SK-N-SH (cell line): ENCODE measurements around the gene TTC27. TPM values are rescaled to one million over a fixed set of nuclear protein-coding genes. Genes with fewer than 3 reads are reported as not detected.

ENCODE experiments used
- CTCF ChIA-PET: fragments of 300-600, 350-600 bp; formaldehyde crosslinking; extraction: SDS; loops from one replicate; lab custom pipeline; 2021; lab: Yijun Ruan, JAX
- POLR2A ChIA-PET: fragments of 350-600 bp; sonication (Branson Sonifier 250); formaldehyde crosslinking; extraction: SDS; loops from one replicate; lab custom pipeline; 2020; ENCODE audit warnings: antibody characterized with exemption, inconsistent platforms; lab: Yijun Ruan, JAX
- DNase-seq: peaks from one replicate; pipeline ENCODE4 v3.0.0; 2012
- H2AFZ ChIP-seq: fragments of 200-600 bp; sonication (generic); 2 replicates; pipeline ENCODE4 v1.8.1; 2016; ENCODE audit warnings: antibody characterized with exemption, mild to moderate bottlenecking, low read depth
- H3F3A ChIP-seq: fragments of 200-600 bp; sonication (generic); replicated peaks from 2 replicates; pipeline ENCODE3; 2016; ENCODE audit warnings: antibody characterized with exemption, mild to moderate bottlenecking; ENCODE audit not compliant: insufficient read depth
- H3K27ac ChIP-seq, 2 experiments: fragments of 200-500 bp in 1 of 2; fragments of 200-600 bp in 1 of 2; sonication (Bioruptor generic) in 1 of 2; sonication (generic), shearing (Covaris generic) in 1 of 2; 2 replicates each; pipeline versions ENCODE4 v1.5.1 to v1.6.1; 2014 to 2016; ENCODE audit warnings: low read depth in 2 of 2, inconsistent platforms in 1 of 2, low read length in 1 of 2, mild to moderate bottlenecking in 1 of 2, mixed read lengths in 1 of 2
- H3K27me3 ChIP-seq: fragments of 200-600 bp; sonication (generic), shearing (Covaris generic); 2 replicates; pipeline ENCODE4 v1.6.1; 2016; ENCODE audit warnings: mixed run types; ENCODE audit not compliant: insufficient read depth
- H3K36me3 ChIP-seq, 2 experiments: fragments of 200-500 bp in 1 of 2; fragments of 200-600 bp in 1 of 2; sonication (Bioruptor generic) in 1 of 2; sonication (generic) in 1 of 2; replicated peaks in 1 of 2; 2 replicates each; pipeline versions ENCODE3 to v1.5.1; 2014 to 2016; ENCODE audit warnings: low read length in 1 of 2, mild to moderate bottlenecking in 1 of 2; ENCODE audit not compliant: insufficient read depth in 2 of 2, control insufficient read depth in 1 of 2
- H3K4me1 ChIP-seq, 2 experiments: fragments of 200-500 bp in 1 of 2; fragments of 200-600 bp in 1 of 2; sonication (Bioruptor generic) in 1 of 2; sonication (generic), shearing (Covaris generic) in 1 of 2; 2 replicates each; pipeline versions ENCODE4 v1.5.1 to v1.6.1; 2014 to 2016; ENCODE audit warnings: low read depth in 1 of 2, low read length in 1 of 2, mixed run types in 1 of 2; ENCODE audit not compliant: insufficient read depth in 2 of 2, control insufficient read depth in 1 of 2
- H3K4me2 ChIP-seq: fragments of 200-600 bp; sonication (generic), shearing (Covaris generic); 2 replicates; pipeline ENCODE4 v1.6.1; 2017; ENCODE audit warnings: mixed run types
- H3K4me3 ChIP-seq, 2 experiments: fragments of 200-500 bp in 1 of 2; fragments of 200-600 bp in 1 of 2; sonication (Bioruptor generic) in 1 of 2; sonication (generic), shearing (Covaris generic) in 1 of 2; 2 replicates each; pipeline versions ENCODE4 v1.5.1 to v1.8.1; 2014 to 2016; ENCODE audit warnings: low read depth in 2 of 2, inconsistent platforms in 1 of 2, low read length in 1 of 2, mild to moderate bottlenecking in 1 of 2, mixed read lengths in 1 of 2, moderate library complexity in 1 of 2
- H3K79me2 ChIP-seq: fragments of 200-600 bp; sonication (generic); 2 replicates; pipeline ENCODE4 v1.8.1; 2017; ENCODE audit warnings: mild to moderate bottlenecking; ENCODE audit not compliant: insufficient read depth
- H3K9ac ChIP-seq: fragments of 200-600 bp; sonication (generic); 2 replicates; pipeline ENCODE4 v1.6.1; 2017; ENCODE audit warnings: mixed run types
- H3K9me2 ChIP-seq: fragments of 200-600 bp; sonication (generic); 2 replicates; pipeline ENCODE4 v1.6.1; 2017; ENCODE audit warnings: mixed run types
- H3K9me3 ChIP-seq: fragments of 200-600 bp; sonication (generic); 2 replicates; pipeline ENCODE4 v1.6.1; 2017; ENCODE audit warnings: mixed run types, mild to moderate bottlenecking, moderate library complexity
- H4K20me1 ChIP-seq: fragments of 200-600 bp; sonication (generic); 2 replicates; pipeline ENCODE4 v1.6.1; 2017; ENCODE audit warnings: mild to moderate bottlenecking, mixed run types; ENCODE audit not compliant: insufficient read depth
- ELF1 ChIP-seq: IDR thresholded peaks from 2 replicates; pipeline ENCODE4 v1.4.0; 2012
- EP300 ChIP-seq, 2 experiments: IDR thresholded peaks; 2 replicates each; pipeline versions ENCODE4 v1.4.0 to v1.6.1; 2012; ENCODE audit warnings: borderline replicate concordance in 1 of 2, low read depth in 1 of 2, low read length in 1 of 2
- EZH2phosphoT487 ChIP-seq: fragments of 200-600 bp; sonication (generic); IDR thresholded peaks from 2 replicates; pipeline ENCODE4 v1.6.1; 2017; ENCODE audit warnings: low read depth, mixed run types, mild to moderate bottlenecking, antibody characterized with exemption, moderate library complexity, borderline replicate concordance
- FOSL2 ChIP-seq: IDR thresholded peaks from 2 replicates; pipeline ENCODE4 v1.4.0; 2012; ENCODE audit warnings: low read depth, mild to moderate bottlenecking, moderate library complexity, borderline replicate concordance
- FOXJ3 ChIP-seq: sonication (generic); formaldehyde crosslinking; IDR thresholded peaks from 2 replicates; pipeline ENCODE4 v1.5.1; 2020; ENCODE audit warnings: mild to moderate bottlenecking, missing genetic modification reagents
- MXI1 ChIP-seq: IDR thresholded peaks from 2 replicates; pipeline ENCODE4 v1.6.1; 2012; ENCODE audit warnings: mild to moderate bottlenecking, low read depth, low read length, improper control_type of control experiment
- NFIC ChIP-seq: IDR thresholded peaks from 2 replicates; pipeline ENCODE4 v1.4.0; 2012; ENCODE audit warnings: borderline replicate concordance
- NRF1 ChIP-seq: IDR thresholded peaks from 2 replicates; pipeline ENCODE4 v1.6.1; 2012; ENCODE audit warnings: low read depth, mild to moderate bottlenecking, low read length
- POLR2AphosphoS5 ChIP-seq: IDR thresholded peaks from 2 replicates; pipeline ENCODE4 v1.6.1; 2012; ENCODE audit warnings: low read depth, low read length
- RAD21 ChIP-seq: IDR thresholded peaks from 2 replicates; pipeline ENCODE4 v1.6.1; 2012; ENCODE audit warnings: mild to moderate bottlenecking, low read length
- RFX5 ChIP-seq: IDR thresholded peaks from 2 replicates; pipeline ENCODE4 v1.6.1; 2012; ENCODE audit warnings: mild to moderate bottlenecking, improper control_type of control experiment, low read length
- SIN3A ChIP-seq: IDR thresholded peaks from 2 replicates; pipeline ENCODE4 v1.6.1; 2012; ENCODE audit warnings: low read depth, mild to moderate bottlenecking, low read length, moderate library complexity, borderline replicate concordance
- SMC3 ChIP-seq: IDR thresholded peaks from 2 replicates; pipeline ENCODE4 v1.6.1; 2012; ENCODE audit warnings: low read depth, low read length, improper control_type of control experiment
- TEAD4 ChIP-seq: IDR thresholded peaks from 2 replicates; pipeline ENCODE4 v1.4.0; 2012; ENCODE audit warnings: mild to moderate bottlenecking, borderline replicate concordance; ENCODE audit not compliant: insufficient read depth
- YY1 ChIP-seq: IDR thresholded peaks from 2 replicates; pipeline ENCODE4 v1.4.0; 2012; ENCODE audit warnings: low read depth, mild to moderate bottlenecking
- WGBS: methylation state at CpG from one replicate; pipeline ENCODE4 v1.1.6; 2017; ENCODE audit warnings: low lambda C conversion rate; 5-methylcytosine and 5-hydroxymethylcytosine counted together
- polyA plus RNA-seq, 3 experiments: library from polyadenylated mRNA; depleted of rRNA; stranded (reverse); fragments of >200 nt; gene quantifications; 2 replicates each; pipeline ENCODE4 v1.2.3, GENCODE V29; 2012
- TF ChIP-seq, protein P1 (sequence below): IDR thresholded peaks from 2 replicates; pipeline ENCODE4 v1.4.0; 2012; ENCODE audit warnings: low read depth, borderline replicate concordance
- TF ChIP-seq, protein P2 (sequence below): IDR thresholded peaks from 2 replicates; pipeline ENCODE4 v1.4.0; 2012; ENCODE audit warnings: low read depth, borderline replicate concordance
- TF ChIP-seq, protein P3 (sequence below): IDR thresholded peaks from 2 replicates; pipeline ENCODE4 v1.4.0; 2012; ENCODE audit warnings: low read depth

Gene TTC27
- polyA plus RNA-seq, 1 of the 3 experiments (the other 2 are of a cell fraction), result 14.4 TPM

DNA sequence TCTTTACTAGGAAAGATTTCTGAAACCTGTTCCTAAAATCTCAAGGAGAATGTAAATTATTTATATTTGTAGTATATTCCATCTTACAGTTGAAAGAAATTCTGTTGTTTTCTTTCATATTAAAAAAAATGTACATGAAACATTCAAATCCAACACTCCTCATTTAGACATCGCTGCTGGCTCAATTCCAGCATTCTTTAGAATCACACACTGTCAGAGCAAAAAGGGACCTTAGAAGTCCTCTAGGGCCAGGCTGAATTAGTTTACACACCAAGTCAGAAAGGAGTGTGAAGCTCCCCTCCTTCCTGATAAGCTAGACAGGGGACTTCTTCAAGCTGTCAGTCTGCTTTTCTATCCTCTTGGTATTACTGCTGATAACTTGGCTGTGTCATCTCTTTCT, 160.3 kb downstream of the TTC27 start:
- no peak for DNase-seq
- WGBS, result 97% methylated on average over 1 of the region's 1 CpG
- Histone ChIP-seq H2AFZ (no peak overlapping the region), H3K4me3 (no peak overlapping the region), H3K36me3 (peaks cover 14 to 34% of the 10 kb centered on the region in 2 experiments), H3F3A (no peaks in the 10 kb centered on the region), H3K9ac (no peak overlapping the region), H3K9me2 (no peaks in the 10 kb centered on the region), H3K27me3 (no peaks in the 10 kb centered on the region), H4K20me1 (no peaks in the 10 kb centered on the region), H3K9me3 (no peaks in the 10 kb centered on the region), H3K4me2 (no peak overlapping the region), H3K27ac (no peak overlapping the region), H3K4me1 (no peaks in the 10 kb centered on the region), H3K79me2 (no peaks in the 10 kb centered on the region; the same call in 1 of the 2 replicates)
- no peak for TF ChIP-seq NRF1
- no peak for TF ChIP-seq FOXJ3 (CRISPR knock-in tag)
- no peak for TF ChIP-seq MXI1
- TF ChIP-seq EZH2phosphoT487, result no peak
- TF ChIP-seq SMC3, result no peak
- no peak for TF ChIP-seq NFIC
- TF ChIP-seq, protein P1, sequence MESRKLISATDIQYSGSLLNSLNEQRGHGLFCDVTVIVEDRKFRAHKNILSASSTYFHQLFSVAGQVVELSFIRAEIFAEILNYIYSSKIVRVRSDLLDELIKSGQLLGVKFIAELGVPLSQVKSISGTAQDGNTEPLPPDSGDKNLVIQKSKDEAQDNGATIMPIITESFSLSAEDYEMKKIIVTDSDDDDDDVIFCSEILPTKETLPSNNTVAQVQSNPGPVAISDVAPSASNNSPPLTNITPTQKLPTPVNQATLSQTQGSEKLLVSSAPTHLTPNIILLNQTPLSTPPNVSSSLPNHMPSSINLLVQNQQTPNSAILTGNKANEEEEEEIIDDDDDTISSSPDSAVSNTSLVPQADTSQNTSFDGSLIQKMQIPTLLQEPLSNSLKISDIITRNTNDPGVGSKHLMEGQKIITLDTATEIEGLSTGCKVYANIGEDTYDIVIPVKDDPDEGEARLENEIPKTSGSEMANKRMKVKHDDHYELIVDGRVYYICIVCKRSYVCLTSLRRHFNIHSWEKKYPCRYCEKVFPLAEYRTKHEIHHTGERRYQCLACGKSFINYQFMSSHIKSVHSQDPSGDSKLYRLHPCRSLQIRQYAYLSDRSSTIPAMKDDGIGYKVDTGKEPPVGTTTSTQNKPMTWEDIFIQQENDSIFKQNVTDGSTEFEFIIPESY, result no peak
- no peak for TF ChIP-seq RAD21
- no peak for TF ChIP-seq POLR2AphosphoS5
- TF ChIP-seq RFX5, result no peak
- TF ChIP-seq, protein P2, sequence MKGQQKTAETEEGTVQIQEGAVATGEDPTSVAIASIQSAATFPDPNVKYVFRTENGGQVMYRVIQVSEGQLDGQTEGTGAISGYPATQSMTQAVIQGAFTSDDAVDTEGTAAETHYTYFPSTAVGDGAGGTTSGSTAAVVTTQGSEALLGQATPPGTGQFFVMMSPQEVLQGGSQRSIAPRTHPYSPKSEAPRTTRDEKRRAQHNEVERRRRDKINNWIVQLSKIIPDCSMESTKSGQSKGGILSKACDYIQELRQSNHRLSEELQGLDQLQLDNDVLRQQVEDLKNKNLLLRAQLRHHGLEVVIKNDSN, result no peak
- TF ChIP-seq SIN3A, result no peak
- no peak for TF ChIP-seq TEAD4
- ChIA-PET POLR2A (interaction anchor here (0.6 kb wide), 1 partner anchor 253 kb away, joined by 3 read pairs; no protein-coding TSS in a partner anchor), CTCF (interaction anchor here (1.6 to 2.6 kb wide), 2 partner anchors 11 to 15 kb away, joined by 4 to 12 read pairs; no protein-coding TSS in a partner anchor)

DNA sequence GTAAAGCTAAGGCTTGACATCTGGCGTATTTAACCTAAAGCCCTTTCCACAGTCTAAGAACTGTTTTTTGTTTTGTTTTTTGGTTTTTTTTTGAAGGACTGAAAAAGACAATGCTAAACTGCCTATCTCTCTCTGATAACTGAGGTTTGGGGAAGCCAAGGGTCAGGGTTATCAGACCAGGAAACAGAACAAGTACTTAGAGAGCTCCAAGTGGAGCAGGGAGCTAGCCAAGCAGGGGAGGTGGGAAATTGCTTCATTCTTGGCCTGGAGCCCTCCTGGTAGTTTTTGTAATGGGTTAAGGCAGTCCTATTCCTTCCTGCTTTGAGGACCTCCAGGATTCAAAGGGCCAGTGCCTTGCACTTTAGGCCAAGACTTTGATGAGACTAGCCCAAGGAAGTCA, 164.6 kb downstream of the TTC27 start:
- Histone ChIP-seq H3K4me3 (no peak overlapping the region), H3K36me3 (peaks cover 0 to 25% of the 10 kb centered on the region in 2 experiments), H3K9me2 (no peaks in the 10 kb centered on the region), H3F3A (no peaks in the 10 kb centered on the region), H3K4me2 (no peak overlapping the region), H3K79me2 (no peaks in the 10 kb centered on the region), H3K27me3 (no peaks in the 10 kb centered on the region), H3K4me1 (no peaks in the 10 kb centered on the region), H3K9me3 (no peaks in the 10 kb centered on the region), H4K20me1 (no peaks in the 10 kb centered on the region), H3K27ac (no peak overlapping the region), H3K9ac (no peak overlapping the region), H2AFZ (no peak overlapping the region)
- CTCF ChIA-PET, result interaction anchor here (1.6 kb wide), 1 partner anchor 11 kb away, joined by 3 read pairs; no protein-coding TSS in a partner anchor
- TF ChIP-seq, protein P1, result no peak
- TF ChIP-seq ELF1, result no peak
- TF ChIP-seq NRF1, result no peak
- TF ChIP-seq FOSL2, result no peak
- no peak for TF ChIP-seq SMC3
- TF ChIP-seq YY1, result no peak
- TF ChIP-seq EP300 (IDR thresholded peaks at IDR 0.05; ENCODE audit: borderline replicate concordance in 1 of 2, low read depth in 1 of 2, low read length in 1 of 2), result no peak
- TF ChIP-seq NFIC, result no peak
- TF ChIP-seq, protein P3, sequence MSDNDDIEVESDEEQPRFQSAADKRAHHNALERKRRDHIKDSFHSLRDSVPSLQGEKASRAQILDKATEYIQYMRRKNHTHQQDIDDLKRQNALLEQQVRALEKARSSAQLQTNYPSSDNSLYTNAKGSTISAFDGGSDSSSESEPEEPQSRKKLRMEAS, result no peak
- no peak for TF ChIP-seq RFX5
- no peak for TF ChIP-seq MXI1
- TF ChIP-seq FOXJ3 (CRISPR knock-in tag), result no peak
- DNase-seq, result no peak
- WGBS, result 97% methylated on average over 1 of the region's 1 CpG
- POLR2A ChIA-PET, result no interaction called here
